Tibial nerve (tissue), 4 donors: ENCODE data around the gene SNX24.

Experiments used
- CTCF ChIP-seq, 5 experiments: fragments of 200-600 bp in 3 of 5; fragments of 450-650 bp in 2 of 5; sonication (generic) in 3 of 5; IDR thresholded peaks; one replicate each; pipeline ENCODE4 v1.5.1; 2016 to 2019; ENCODE audit warnings: antibody characterized with exemption in 5 of 5, mild to moderate bottlenecking in 3 of 5, moderate library complexity in 2 of 5
- EP300 ChIP-seq, 2 donors: sonication (generic); formaldehyde crosslinking; IDR thresholded peaks; one replicate each; pipeline ENCODE4 v1.6.1; 2017; ENCODE audit warnings: antibody characterized with exemption in 2 of 2, mild to moderate bottlenecking in 1 of 2
- POLR2A ChIP-seq, 2 donors: fragments of 450-650 bp; IDR thresholded peaks; one replicate each; pipeline ENCODE4 v1.6.1; 2017; ENCODE audit warnings: antibody characterized with exemption in 2 of 2, mild to moderate bottlenecking in 2 of 2, moderate library complexity in 2 of 2

GRCh38 chr5:122879076-122879475 is 33.7 kb downstream of the SNX24 start:
- TF ChIP-seq POLR2A (IDR thresholded peaks at IDR 0.05) (no peak), EP300 (IDR thresholded peaks at IDR 0.05) (no peak), CTCF (IDR thresholded peaks at IDR 0.05) (no peak)
